Neuron (in vitro differentiated cells): ENCODE measurements around the gene RHD.
"Not testable (repeated sequence)": the region's sequence is repeated elsewhere in the genome, so short reads cannot be mapped to it uniquely, and the experiment has no call there.

Experiments used
- H2AFZ ChIP-seq: one replicate; pipeline ENCODE4 v1.6.1; 2013; ENCODE audit warnings: low read depth, mild to moderate bottlenecking, inconsistent platforms, low read length, moderate library complexity
- H3K27me3 ChIP-seq: one replicate; pipeline ENCODE4 v1.6.1; 2013; ENCODE audit warnings: low read length; ENCODE audit not compliant: insufficient read depth
- H3K36me3 ChIP-seq: one replicate; pipeline ENCODE4 v1.6.1; 2013; ENCODE audit warnings: low read length; ENCODE audit not compliant: insufficient read depth
- H3K4me1 ChIP-seq: one replicate; pipeline ENCODE4 v1.6.1; 2013; ENCODE audit warnings: low read length; ENCODE audit not compliant: insufficient read depth
- H3K4me3 ChIP-seq: 2 replicates; pipeline ENCODE4 v1.5.1; 2013; ENCODE audit warnings: mild to moderate bottlenecking, low read length, moderate library complexity
- H3K9me3 ChIP-seq: one replicate; pipeline ENCODE4 v1.6.1; 2013; ENCODE audit warnings: low read length

The RHD gene

GRCh38 chr1:25246600-25247023 is 25.7 kb upstream of the RHD start:
- H3K4me3 ChIP-seq = peak overlapping the region; percentile 69
- H3K9me3 ChIP-seq = no peaks in the 10 kb centered on the region
- H3K4me1 ChIP-seq = peaks cover 20% of the 10 kb centered on the region
- H3K36me3 ChIP-seq = peaks cover 39% of the 10 kb centered on the region
- H3K27me3 ChIP-seq = no peaks in the 10 kb centered on the region
- H2AFZ ChIP-seq = no peak overlapping the region

- Histone ChIP-seq H3K4me1 (peaks cover 20% of the 10 kb centered on the region), H3K27me3 (no peaks in the 10 kb centered on the region), H3K36me3 (peaks cover 33% of the 10 kb centered on the region), H3K9me3 (no peaks in the 10 kb centered on the region), H3K4me3 (peak within 1 kb of the TSS; percentile 69), H2AFZ (peak within 1 kb of the TSS; percentile 68)
These were observed 25.1 kb upstream of the RHD start, which contains the start of gene RSRP1 for GRCh38 chr1:25247024-25247828. Gene RSRP1 (minus strand): TSS chr1:25247454. CDS start chr1:25246963, 491 bp downstream.

- H3K4me1 ChIP-seq = peaks cover 20% of the 10 kb centered on the region
- H3K4me3 ChIP-seq = peak overlapping the region; percentile 69
- no peaks in the 10 kb centered on the region for H3K9me3 ChIP-seq
- H3K36me3 ChIP-seq = peaks cover 24% of the 10 kb centered on the region
- H3K27me3 ChIP-seq = no peaks in the 10 kb centered on the region
- H2AFZ ChIP-seq = peak overlapping the region; percentile 68
These were observed 24.2 kb upstream of the RHD start for GRCh38 chr1:25247829-25248754.

GRCh38 chr1:25253911-25254310 is 18.4 kb upstream of the RHD start:
- Histone ChIP-seq H3K4me3 (no peak overlapping the region), H3K27me3 (no peaks in the 10 kb centered on the region), H3K9me3 (no peaks in the 10 kb centered on the region), H3K4me1 (peaks cover 3% of the 10 kb centered on the region), H2AFZ (no peak overlapping the region), H3K36me3 (no peaks in the 10 kb centered on the region)

- Histone ChIP-seq H3K27me3 (no peaks in the 10 kb centered on the region), H3K9me3 (no peaks in the 10 kb centered on the region), H2AFZ (no peak overlapping the region), H3K4me1 (peaks cover 3% of the 10 kb centered on the region), H3K36me3 (no peaks in the 10 kb centered on the region), H3K4me3 (no peak overlapping the region)
These were observed 16.4 kb upstream of the RHD start for GRCh38 chr1:25255706-25256577.

- Histone ChIP-seq H3K9me3 (no peaks in the 10 kb centered on the region), H2AFZ (no peak overlapping the region), H3K27me3 (no peaks in the 10 kb centered on the region), H3K4me1 (peaks cover 3% of the 10 kb centered on the region), H3K4me3 (no peak overlapping the region), H3K36me3 (no peaks in the 10 kb centered on the region)
These were observed 15.7 kb upstream of the RHD start for GRCh38 chr1:25256578-25256965.

GRCh38 chr1:25257196-25257595 is 15.1 kb upstream of the RHD start:
- Histone ChIP-seq H3K4me1 (peaks cover 3% of the 10 kb centered on the region), H2AFZ (no peak overlapping the region), H3K9me3 (no peaks in the 10 kb centered on the region), H3K4me3 (no peak overlapping the region), H3K27me3 (no peaks in the 10 kb centered on the region), H3K36me3 (no peaks in the 10 kb centered on the region)

- H2AFZ ChIP-seq = not testable (repeated sequence)
These were observed 12.5 kb upstream of the RHD start for GRCh38 chr1:25259813-25260212.

GRCh38 chr1:25260336-25260735 is 12.0 kb upstream of the RHD start:
- not testable (repeated sequence) for H3K27me3 ChIP-seq, H3K4me3 ChIP-seq, H3K36me3 ChIP-seq, H2AFZ ChIP-seq, H3K4me1 ChIP-seq, H3K9me3 ChIP-seq

More at GRCh38 chr1:25259813-25260212, 12.5 kb upstream of the RHD start:
- not testable (repeated sequence) for H3K4me3 ChIP-seq, H3K27me3 ChIP-seq, H3K9me3 ChIP-seq, H3K4me1 ChIP-seq, H3K36me3 ChIP-seq

GRCh38 chr1:25266554-25267287 is 5.6 kb upstream of the RHD start:
- H2AFZ ChIP-seq, H3K9me3 ChIP-seq, H3K4me1 ChIP-seq, H3K27me3 ChIP-seq, H3K36me3 ChIP-seq: not testable (repeated sequence)
- H3K4me3 ChIP-seq = peak overlapping the region; percentile 64

- Histone ChIP-seq H2AFZ (peak overlapping the region; percentile 46), H3K4me3 (peak overlapping the region; percentile 55)
- H3K36me3 ChIP-seq, H3K9me3 ChIP-seq, H3K4me1 ChIP-seq, H3K27me3 ChIP-seq: not testable (repeated sequence)
These were observed 4.8 kb upstream of the RHD start for GRCh38 chr1:25267288-25268142.
